Hepatocyte (in vitro differentiated cells): ENCODE data around the gene NAPSA.

Experiments
- CTCF ChIP-seq: fragments of 200-600 bp; sonication (generic); IDR thresholded peaks from 2 replicates; pipeline ENCODE4 v1.5.1; 2016; ENCODE audit warnings: antibody characterized with exemption, mild to moderate bottlenecking; ENCODE audit not compliant: poor library complexity
- EZH2 ChIP-seq: fragments of 200-600 bp; sonication (generic); IDR thresholded peaks from 2 replicates; pipeline ENCODE4 v1.6.1; 2016; ENCODE audit warnings: antibody characterized with exemption, mild to moderate bottlenecking, borderline replicate concordance
- EZH2phosphoT487 ChIP-seq: fragments of 200-600 bp; sonication (generic); IDR thresholded peaks from one replicate; pipeline ENCODE4 v1.6.1; 2018; ENCODE audit warnings: antibody characterized with exemption, mild to moderate bottlenecking, low read depth, moderate library complexity; ENCODE audit not compliant: unreplicated experiment, severe bottlenecking

DNA sequence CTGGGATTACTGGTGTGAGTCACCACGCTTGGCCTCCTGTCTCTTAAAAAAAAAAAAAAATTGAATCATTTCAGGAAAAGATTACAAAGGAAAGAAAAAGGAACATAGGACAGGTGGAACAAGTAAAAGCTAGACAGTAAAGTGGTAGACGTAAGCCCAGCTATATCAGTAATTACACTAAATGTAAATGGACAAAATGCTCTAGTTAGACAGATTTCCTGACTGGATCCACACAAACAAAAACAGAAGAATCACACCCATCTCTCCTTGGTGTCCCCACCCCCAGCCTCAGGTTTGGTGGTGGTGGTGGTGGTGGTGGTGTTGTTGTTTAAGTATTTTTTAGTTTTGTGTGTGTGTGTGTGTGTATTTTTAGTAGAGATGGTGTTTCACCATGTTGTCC, 47.0 kb upstream of the NAPSA start:
- TF ChIP-seq EZH2phosphoT487 (no peak), CTCF (no peak), EZH2 (no peak)
